ENCODE measurements around the gene MACC1. TPM values are rescaled to one million over a fixed set of nuclear protein-coding genes. Genes with fewer than 3 reads are reported as not detected.
A peak's percentile ranks its signal among the peaks of the same experiment; 100 is the strongest.
"Not testable (repeated sequence)": the region's sequence is repeated elsewhere in the genome, so short reads cannot be mapped to it uniquely, and the experiment has no call there.

MACC1 gene
- total RNA-seq, 4 donors from 2014 or later: 0.21 to 2.4 (median 1.2) TPM

DNA sequence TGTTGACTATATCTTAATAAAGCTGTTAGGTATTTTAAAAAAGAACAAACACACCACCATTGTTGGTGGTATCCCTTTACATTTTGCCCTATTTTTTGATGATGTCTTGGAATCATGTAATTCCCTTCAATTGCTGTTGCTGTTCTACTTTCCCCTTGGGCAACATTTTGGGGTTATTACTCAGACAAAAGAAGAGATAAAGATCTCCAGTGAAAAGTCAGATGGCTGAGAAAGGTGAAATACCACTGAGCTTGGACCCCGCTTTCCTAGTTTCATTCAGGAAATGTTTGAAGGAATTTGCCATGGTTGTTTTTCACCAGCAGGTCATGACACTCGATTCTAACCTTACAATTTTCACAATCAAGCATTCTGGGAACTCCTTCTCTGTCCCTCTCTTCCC lies 84.6 kb downstream of the MACC1 start:
- H3K4me3 ChIP-seq: no peak overlapping the region
- H3K4me1 ChIP-seq: peaks cover 0 to 18% (median 7%) of the 10 kb centered on the region in 4 donors
- 85 to 89% methylated on average over 2 of the region's 2 CpGs for WGBS, 2 donors
- DNase-seq (ENCODE audit: low spot score in 2 of 2): no peak
- H3K36me3 ChIP-seq: no peaks in the 10 kb centered on the region
- no peak overlapping the region for H3K27ac ChIP-seq
- no peak for TF ChIP-seq POLR2A (IDR thresholded peaks at IDR 0.05)
- no peak for TF ChIP-seq CTCF (IDR thresholded peaks at IDR 0.05)
- TF ChIP-seq EP300 (IDR thresholded peaks at IDR 0.05): no peak
- H3K27me3 ChIP-seq: no peaks in the 10 kb centered on the region
- H3K9me3 ChIP-seq: no peaks in the 10 kb centered on the region

GRCh38 chr7:20131776-20132175 lies 85.4 kb downstream of the MACC1 start:
- no peak overlapping the region for H3K27ac ChIP-seq
- no peaks in the 10 kb centered on the region for H3K9me3 ChIP-seq
- no peaks in the 10 kb centered on the region for H3K36me3 ChIP-seq
- TF ChIP-seq CTCF (IDR thresholded peaks at IDR 0.05): no peak
- H3K4me3 ChIP-seq: no peak overlapping the region
- peaks cover 0 to 22% (median 8%) of the 10 kb centered on the region in 4 donors for H3K4me1 ChIP-seq
- no peaks in the 10 kb centered on the region for H3K27me3 ChIP-seq
- DNase-seq (ENCODE audit: low spot score in 2 of 2): no peak
- WGBS, 2 donors: 85 to 90% methylated on average over 4 of the region's 4 CpGs

GRCh38 chr7:20129920-20130319 lies 87.3 kb downstream of the MACC1 start:
- Histone ChIP-seq H3K9me3 (no peaks in the 10 kb centered on the region), H3K4me1 (peaks cover 0 to 22% (median 8%) of the 10 kb centered on the region in 4 donors), H3K27ac (peak overlapping the region in 3 of 4 donors; percentile 8 to 81 (median 72)), H3K4me3 (peak overlapping the region in 1 of 4 donors; percentile 9), H3K36me3 (no peaks in the 10 kb centered on the region), H3K27me3 (no peaks in the 10 kb centered on the region)
- TF ChIP-seq EP300 (IDR thresholded peaks at IDR 0.05): peak in 1 of 2 donors; percentile 44
- no peak for TF ChIP-seq POLR2A (IDR thresholded peaks at IDR 0.05)
- no peak for DNase-seq (ENCODE audit: low spot score in 2 of 2)

- Histone ChIP-seq H3K36me3 (no peaks in the 10 kb centered on the region), H3K9me3 (no peaks in the 10 kb centered on the region), H3K27ac (peak overlapping the region in 2 of 4 donors; percentile 4 to 41), H3K4me1 (peaks cover 0 to 22% (median 8%) of the 10 kb centered on the region in 4 donors), H3K4me3 (no peak overlapping the region), H3K27me3 (no peaks in the 10 kb centered on the region)
- no peak for DNase-seq (ENCODE audit: low spot score in 2 of 2)
- TF ChIP-seq CTCF (IDR thresholded peaks at IDR 0.05) (no peak), EP300 (IDR thresholded peaks at IDR 0.05) (no peak), POLR2A (IDR thresholded peaks at IDR 0.05) (no peak)
- WGBS, 2 donors: 34 to 43% methylated on average over 2 of the region's 2 CpGs
These were observed 89.2 kb downstream of the MACC1 start for GRCh38 chr7:20128001-20128400.

- H3K4me1 ChIP-seq: peaks cover 0 to 22% (median 8%) of the 10 kb centered on the region in 4 donors
- not testable (repeated sequence) for DNase-seq (ENCODE audit: low spot score in 2 of 2); H3K9me3 ChIP-seq; H3K4me3 ChIP-seq; H3K27me3 ChIP-seq; H3K36me3 ChIP-seq; H3K27ac ChIP-seq
- WGBS, 2 donors: 75 to 81% methylated on average over 4 of the region's 4 CpGs
These were observed 91.1 kb downstream of the MACC1 start for GRCh38 chr7:20126060-20126459.

DNA sequence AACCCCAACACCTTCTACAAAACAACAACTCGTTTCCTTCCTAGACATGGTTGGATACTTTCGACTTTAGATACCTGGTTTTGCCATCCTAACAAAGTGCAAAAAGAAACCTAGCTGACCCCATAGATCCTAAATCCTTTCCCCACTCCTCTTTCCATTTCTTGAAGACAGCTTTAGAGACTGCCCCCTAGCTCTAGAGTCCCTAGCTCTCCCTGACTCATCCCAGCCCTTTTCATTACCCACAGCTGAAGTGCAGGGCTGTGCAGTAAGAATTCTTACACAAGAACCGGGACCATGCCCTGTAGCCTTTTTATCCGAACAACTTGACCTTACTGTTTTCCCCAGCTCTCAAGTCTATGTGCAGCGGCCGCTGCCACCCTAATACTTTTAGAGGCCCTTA lies 93.1 kb downstream of the MACC1 start:
- not testable (repeated sequence) for H3K4me3 ChIP-seq; H3K27me3 ChIP-seq; H3K9me3 ChIP-seq; DNase-seq (ENCODE audit: low spot score in 2 of 2); H3K27ac ChIP-seq; H3K36me3 ChIP-seq
- peaks cover 0 to 16% (median 7%) of the 10 kb centered on the region in 4 donors for H3K4me1 ChIP-seq
- 91 to 92% methylated on average over 6 of the region's 6 CpGs for WGBS, 2 donors

GRCh38 chr7:20122653-20123316 lies 94.4 kb downstream of the MACC1 start:
- DNase-seq (ENCODE audit: low spot score in 2 of 2); H3K36me3 ChIP-seq; H3K4me3 ChIP-seq; H3K27ac ChIP-seq; H3K4me1 ChIP-seq; H3K9me3 ChIP-seq; H3K27me3 ChIP-seq: not testable (repeated sequence)
- 85 to 88% methylated on average over 16 of the region's 16 CpGs for WGBS, 2 donors

Data from tibial nerve (tissue), 4 donors.